Natural killer cell (primary cell): Measurements from ENCODE around the gene GSTM3. TPM values are rescaled to one million over a fixed set of nuclear protein-coding genes. Genes with fewer than 3 reads are reported as not detected.
A peak's percentile ranks its signal among the peaks of the same experiment; 100 is the strongest.

Source experiments
- ATAC-seq, 3 donors: fragments of 150-1000 bp in 2 of 3; fragments of 200-7000 bp in 1 of 3; cut with Tn5 transposase; 1 replicate in 1 of 3; 2 replicates in 2 of 3; pipeline ENCODE4 v1.10.0; 2021; ENCODE audit warnings: mild to moderate bottlenecking in 2 of 3, moderate library complexity in 2 of 3
- DNase-seq, 2 donors: peaks; one replicate each; pipeline versions ENCODE4 v3.0.0 to v3.0.0-alpha.2; 2013 to 2021; ENCODE audit warnings: mixed read lengths in 1 of 2
- H3K27ac ChIP-seq: one replicate; pipeline ENCODE4 v1.5.1; 2013; ENCODE audit warnings: mild to moderate bottlenecking, low read length
- H3K27me3 ChIP-seq: one replicate; pipeline ENCODE4 v1.6.1; 2013; ENCODE audit warnings: low read length; ENCODE audit not compliant: control insufficient read depth, insufficient read depth
- H3K36me3 ChIP-seq: one replicate; pipeline ENCODE4 v1.6.1; 2013; ENCODE audit warnings: low read length; ENCODE audit not compliant: control insufficient read depth, insufficient read depth
- H3K4me1 ChIP-seq: one replicate; pipeline ENCODE4 v1.6.1; 2013; ENCODE audit warnings: low read length; ENCODE audit not compliant: control insufficient read depth, insufficient read depth
- H3K4me3 ChIP-seq: one replicate; pipeline ENCODE4 v1.5.1; 2013; ENCODE audit warnings: low read length
- H3K9me3 ChIP-seq: one replicate; pipeline ENCODE4 v1.6.1; 2013; ENCODE audit warnings: low read length; ENCODE audit not compliant: control insufficient read depth, insufficient read depth
- H3K27ac Mint-ChIP-seq, 2 donors: one replicate each; pipeline ENCODE4 v1.8.0; 2022; ENCODE audit warnings: mild to moderate bottlenecking in 2 of 2, mixed read lengths in 2 of 2, moderate library complexity in 1 of 2
- H3K27me3 Mint-ChIP-seq, 2 donors: one replicate each; pipeline ENCODE4 v1.8.0; 2022; ENCODE audit warnings: low read depth in 2 of 2, mixed read lengths in 2 of 2
- H3K36me3 Mint-ChIP-seq: one replicate; pipeline ENCODE4 v1.8.0; 2022; ENCODE audit warnings: mixed read lengths
- H3K4me1 Mint-ChIP-seq, 2 donors: one replicate each; pipeline ENCODE4 v1.8.0; 2022; ENCODE audit warnings: mixed read lengths in 2 of 2
- H3K4me3 Mint-ChIP-seq: one replicate; pipeline ENCODE4 v1.8.0; 2022; ENCODE audit warnings: mild to moderate bottlenecking, moderate library complexity, mixed read lengths
- H3K9me3 Mint-ChIP-seq, 2 donors: one replicate each; pipeline ENCODE4 v1.8.0; 2022; ENCODE audit warnings: mixed read lengths in 2 of 2
- WGBS: methylation state at CpG from one replicate; pipeline ENCODE4 v1.1.7; 2013; ENCODE audit warnings: missing lambda C conversion rate; ENCODE audit not compliant: insufficient coverage; 5-methylcytosine and 5-hydroxymethylcytosine counted together
- intact Hi-C: fragments of 100-400 bp; cut with micrococcal nuclease; formaldehyde crosslinking; loops from one replicate; pipeline ENCODE4 v1.14.2; 2022
- total RNA-seq, 4 donors: library from RNA; stranded (reverse); fragments of 120-200 nt in 1 of 4; gene quantifications; one replicate each; pipeline versions ENCODE4 v1.2.3 to v1.2.4, GENCODE V29; 2013 to 2022
- TF ChIP-seq, protein P1 (sequence below): fragments of 200-600 bp; IDR thresholded peaks from one replicate; pipeline ENCODE4 v1.8.0; 2022; ENCODE audit warnings: antibody characterized with exemption

GSTM3 gene
- total RNA-seq, 3 donors from 2014 or later (not counting 1 experiment from before 2014, with no cell fraction given) = 1.7 to 3.0 (median 3.0) TPM

DNA sequence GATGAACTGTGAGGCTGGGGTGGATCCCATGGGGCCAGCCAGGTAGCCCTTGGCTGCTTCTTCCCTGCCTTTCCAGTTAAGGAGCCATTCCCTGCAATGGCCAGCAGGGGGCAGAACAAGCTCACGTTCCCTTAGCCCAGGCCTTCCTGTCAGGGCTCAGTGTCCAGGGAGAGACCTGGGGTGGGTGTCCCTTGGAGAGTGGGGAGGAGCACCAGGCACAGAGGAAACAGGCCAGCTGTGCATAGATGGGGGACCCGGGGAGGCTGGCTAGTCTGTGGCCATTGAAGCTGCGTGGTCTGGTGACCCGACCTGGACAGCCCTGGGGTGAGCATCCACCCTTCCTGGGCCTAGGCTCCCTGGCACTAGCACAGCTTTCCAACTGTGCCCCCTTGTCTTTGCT is 36.1 kb upstream of the GSTM3 start:
- H3K27ac ChIP-seq = no peak overlapping the region
- H3K4me3 Mint-ChIP-seq = no peak overlapping the region
- H3K4me1 Mint-ChIP-seq = peaks cover 0 to 8% of the 10 kb centered on the region in 2 donors
- DNase-seq (peak; percentile 75 to 90), ATAC-seq (peak; percentile 89 to 95 (median 90))
- 40% methylated on average over 4 of the region's 4 CpGs for WGBS
- peaks cover 5% of the 10 kb centered on the region for H3K4me1 ChIP-seq
- H3K36me3 ChIP-seq = no peaks in the 10 kb centered on the region
- peaks cover 4% of the 10 kb centered on the region for H3K9me3 ChIP-seq
- H3K27me3 Mint-ChIP-seq = peaks cover 21 to 33% of the 10 kb centered on the region in 2 donors
- TF ChIP-seq, protein P1, sequence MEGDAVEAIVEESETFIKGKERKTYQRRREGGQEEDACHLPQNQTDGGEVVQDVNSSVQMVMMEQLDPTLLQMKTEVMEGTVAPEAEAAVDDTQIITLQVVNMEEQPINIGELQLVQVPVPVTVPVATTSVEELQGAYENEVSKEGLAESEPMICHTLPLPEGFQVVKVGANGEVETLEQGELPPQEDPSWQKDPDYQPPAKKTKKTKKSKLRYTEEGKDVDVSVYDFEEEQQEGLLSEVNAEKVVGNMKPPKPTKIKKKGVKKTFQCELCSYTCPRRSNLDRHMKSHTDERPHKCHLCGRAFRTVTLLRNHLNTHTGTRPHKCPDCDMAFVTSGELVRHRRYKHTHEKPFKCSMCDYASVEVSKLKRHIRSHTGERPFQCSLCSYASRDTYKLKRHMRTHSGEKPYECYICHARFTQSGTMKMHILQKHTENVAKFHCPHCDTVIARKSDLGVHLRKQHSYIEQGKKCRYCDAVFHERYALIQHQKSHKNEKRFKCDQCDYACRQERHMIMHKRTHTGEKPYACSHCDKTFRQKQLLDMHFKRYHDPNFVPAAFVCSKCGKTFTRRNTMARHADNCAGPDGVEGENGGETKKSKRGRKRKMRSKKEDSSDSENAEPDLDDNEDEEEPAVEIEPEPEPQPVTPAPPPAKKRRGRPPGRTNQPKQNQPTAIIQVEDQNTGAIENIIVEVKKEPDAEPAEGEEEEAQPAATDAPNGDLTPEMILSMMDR = peak; percentile 90
- intact Hi-C loops = loop anchor here (1.0 kb wide), 1 partner anchor 207 kb away; the partner anchor contains the start of gene AHCYL1
- H3K4me3 ChIP-seq = no peak overlapping the region
- peaks cover 2% of the 10 kb centered on the region for H3K27me3 ChIP-seq
- no peaks in the 10 kb centered on the region for H3K36me3 Mint-ChIP-seq
- peak overlapping the region; percentile 21 to 39 for H3K27ac Mint-ChIP-seq
- no peaks in the 10 kb centered on the region for H3K9me3 Mint-ChIP-seq

DNA sequence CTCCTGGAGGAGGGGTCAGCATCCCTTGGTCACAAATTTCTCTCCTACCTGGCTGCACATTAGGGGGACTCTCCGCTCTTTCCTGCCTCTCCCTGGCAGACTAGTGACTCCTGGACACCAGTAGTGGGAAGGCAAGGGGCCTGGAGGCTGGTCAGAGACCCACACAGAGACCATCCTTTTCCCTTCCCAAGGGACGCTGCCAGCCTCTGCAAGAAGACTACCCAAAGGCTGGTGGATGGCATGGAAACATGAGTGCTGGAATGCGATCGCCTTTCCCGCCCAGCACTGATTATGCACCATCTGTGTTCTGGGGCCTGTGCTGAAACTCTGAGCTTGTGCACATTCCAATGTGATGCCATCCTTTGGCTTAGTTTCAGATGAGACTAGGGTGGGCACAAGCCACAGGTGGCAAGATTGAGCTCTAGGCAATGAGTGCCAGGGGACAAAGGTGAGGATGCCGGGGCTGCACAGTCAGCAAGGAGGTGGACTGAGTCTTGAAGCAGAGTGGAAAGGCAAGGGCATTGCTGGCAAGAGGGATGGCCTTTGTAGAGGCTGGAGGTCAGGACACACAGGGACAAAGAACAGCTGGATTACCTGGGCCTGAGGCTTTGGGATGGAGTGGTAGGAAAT is 35.5 kb upstream of the GSTM3 start:
- H3K36me3 Mint-ChIP-seq = no peaks in the 10 kb centered on the region
- WGBS = 89% methylated on average over 6 of the region's 6 CpGs
- TF ChIP-seq, protein P1 = no peak
- Histone ChIP-seq H3K9me3 (peaks cover 3% of the 10 kb centered on the region), H3K27me3 (peaks cover 2% of the 10 kb centered on the region), H3K4me1 (peaks cover 5% of the 10 kb centered on the region), H3K36me3 (no peaks in the 10 kb centered on the region), H3K4me3 (no peak overlapping the region), H3K27ac (no peak overlapping the region)
- H3K4me1 Mint-ChIP-seq = peaks cover 0 to 8% of the 10 kb centered on the region in 2 donors
- H3K4me3 Mint-ChIP-seq = no peak overlapping the region
- H3K27ac Mint-ChIP-seq = peak overlapping the region; percentile 21 to 39
- DNase-seq (no peak), ATAC-seq (no peak)
- peaks cover 21 to 31% of the 10 kb centered on the region in 2 donors for H3K27me3 Mint-ChIP-seq
- intact Hi-C loops = no loop called here
- no peaks in the 10 kb centered on the region for H3K9me3 Mint-ChIP-seq

DNA sequence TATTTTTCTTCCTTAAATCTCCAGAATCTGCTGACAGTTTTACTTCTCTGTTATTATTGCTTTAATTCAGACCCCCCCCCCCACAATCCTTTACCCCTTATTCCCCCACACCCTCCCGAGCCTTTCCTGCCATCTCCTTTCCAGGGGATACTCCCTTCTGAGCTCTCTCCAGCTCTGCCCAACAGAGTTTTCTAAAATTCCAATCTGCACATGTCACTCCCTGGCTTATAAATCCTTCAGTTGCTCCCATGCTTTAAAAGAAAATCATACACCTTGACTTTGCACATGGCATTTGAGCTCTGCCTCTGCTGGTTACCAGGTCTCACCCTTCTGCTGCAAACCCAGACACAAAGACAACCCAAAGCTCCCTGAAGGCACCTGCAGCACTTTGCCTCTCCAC is 34.6 kb upstream of the GSTM3 start:
- Mint-ChIP-seq H3K27me3 (peaks cover 21 to 29% of the 10 kb centered on the region in 2 donors), H3K27ac (no peak overlapping the region), H3K9me3 (no peaks in the 10 kb centered on the region), H3K4me1 (peaks cover 0 to 8% of the 10 kb centered on the region in 2 donors), H3K4me3 (no peak overlapping the region), H3K36me3 (no peaks in the 10 kb centered on the region)
- H3K36me3 ChIP-seq = no peaks in the 10 kb centered on the region
- peaks cover 5% of the 10 kb centered on the region for H3K4me1 ChIP-seq
- intact Hi-C loops = no loop called here
- H3K27ac ChIP-seq = no peak overlapping the region
- no peak overlapping the region for H3K4me3 ChIP-seq
- DNase-seq (no peak), ATAC-seq (no peak)
- 80% methylated on average over 1 of the region's 1 CpG for WGBS
- no peaks in the 10 kb centered on the region for H3K9me3 ChIP-seq
- peaks cover under 1% of the 10 kb centered on the region for H3K27me3 ChIP-seq
- TF ChIP-seq, protein P1 = no peak
